Calu3 (cell line): ENCODE data around the gene EXOSC9. TPM values are rescaled to one million over a fixed set of nuclear protein-coding genes. Genes with fewer than 3 reads are reported as not detected.

Experiments
- BruUV-seq: library from RNA; stranded (reverse); fragments of 400-500 nt; replicated peaks from 2 replicates; lab custom pipeline; 2021; lab: Mats Ljungman, UMichigan
- CTCF ChIA-PET: fragments of 300-600 bp; sonication (Branson Sonifier 250); formaldehyde crosslinking; loops from one replicate; lab custom pipeline; 2022; ENCODE audit warnings: antibody characterized with exemption; lab: Charles Lee
- DNase-seq: peaks from one replicate; pipeline ENCODE4 v3.0.0; 2022
- H3K27ac Mint-ChIP-seq: one replicate; pipeline ENCODE4 v1.8.0; 2022; ENCODE audit warnings: mixed read lengths; ENCODE audit not compliant: unreplicated experiment
- H3K27me3 Mint-ChIP-seq: one replicate; pipeline ENCODE4 v1.8.0; 2022; ENCODE audit warnings: mixed read lengths; ENCODE audit not compliant: unreplicated experiment
- H3K36me3 Mint-ChIP-seq: one replicate; pipeline ENCODE4 v1.8.0; 2022; ENCODE audit warnings: mild to moderate bottlenecking, moderate library complexity, mixed read lengths; ENCODE audit not compliant: insufficient read depth, unreplicated experiment
- H3K4me1 Mint-ChIP-seq: one replicate; pipeline ENCODE4 v1.8.0; 2022; ENCODE audit warnings: mild to moderate bottlenecking, low read depth, mixed read lengths; ENCODE audit not compliant: unreplicated experiment
- H3K4me3 Mint-ChIP-seq: one replicate; pipeline ENCODE4 v1.8.0; 2022; ENCODE audit warnings: mild to moderate bottlenecking, low read depth, moderate library complexity, mixed read lengths; ENCODE audit not compliant: unreplicated experiment
- H3K9me3 Mint-ChIP-seq: one replicate; pipeline ENCODE4 v1.8.0; 2022; ENCODE audit warnings: low read depth, mixed read lengths; ENCODE audit not compliant: unreplicated experiment
- intact Hi-C: fragments of 100-400 bp; cut with micrococcal nuclease; formaldehyde crosslinking; loops from one replicate; pipeline ENCODE4 v1.10.0; 2022; ENCODE audit not compliant: unreplicated experiment
- total RNA-seq: library from RNA; stranded (reverse); gene quantifications from 2 replicates; pipeline ENCODE4 v1.2.3, GENCODE V29; 2022
- TF ChIP-seq, protein P1 (sequence below): fragments of 200-600 bp; IDR thresholded peaks from one replicate; pipeline ENCODE4 v1.8.0; 2022; ENCODE audit warnings: antibody characterized with exemption; ENCODE audit not compliant: unreplicated experiment

Gene EXOSC9
- total RNA-seq, 1 experiment from 2014 or later: 22.3 TPM

DNA sequence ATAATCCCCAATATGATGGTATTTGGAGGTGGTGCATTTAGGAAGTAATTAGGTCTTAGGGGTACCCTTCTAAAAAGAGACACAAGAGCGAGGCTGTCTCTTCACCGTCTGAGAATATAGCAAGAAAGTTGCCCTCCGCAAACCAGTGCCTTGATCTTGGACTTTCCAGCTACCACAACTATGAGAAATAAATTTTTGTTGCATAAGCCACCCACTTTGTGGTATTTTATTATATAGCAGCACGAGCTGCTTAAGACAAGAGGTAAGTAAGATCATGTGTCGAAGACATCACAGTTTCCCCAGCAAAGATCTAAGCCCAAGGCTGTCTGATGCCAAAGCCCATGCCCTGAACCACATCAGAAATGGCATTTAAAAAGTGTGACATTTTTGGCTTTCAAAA lies 9.6 kb upstream of the EXOSC9 start:
- Mint-ChIP-seq H3K4me1 (peaks cover 29% of the 10 kb centered on the region), H3K27ac (no peak overlapping the region), H3K36me3 (no peaks in the 10 kb centered on the region), H3K27me3 (no peaks in the 10 kb centered on the region), H3K4me3 (no peak overlapping the region), H3K9me3 (no peaks in the 10 kb centered on the region)
- no TSS peak for BruUV-seq
- CTCF ChIA-PET: no interaction called here
- intact Hi-C loops: no loop called here
- TF ChIP-seq, protein P1, sequence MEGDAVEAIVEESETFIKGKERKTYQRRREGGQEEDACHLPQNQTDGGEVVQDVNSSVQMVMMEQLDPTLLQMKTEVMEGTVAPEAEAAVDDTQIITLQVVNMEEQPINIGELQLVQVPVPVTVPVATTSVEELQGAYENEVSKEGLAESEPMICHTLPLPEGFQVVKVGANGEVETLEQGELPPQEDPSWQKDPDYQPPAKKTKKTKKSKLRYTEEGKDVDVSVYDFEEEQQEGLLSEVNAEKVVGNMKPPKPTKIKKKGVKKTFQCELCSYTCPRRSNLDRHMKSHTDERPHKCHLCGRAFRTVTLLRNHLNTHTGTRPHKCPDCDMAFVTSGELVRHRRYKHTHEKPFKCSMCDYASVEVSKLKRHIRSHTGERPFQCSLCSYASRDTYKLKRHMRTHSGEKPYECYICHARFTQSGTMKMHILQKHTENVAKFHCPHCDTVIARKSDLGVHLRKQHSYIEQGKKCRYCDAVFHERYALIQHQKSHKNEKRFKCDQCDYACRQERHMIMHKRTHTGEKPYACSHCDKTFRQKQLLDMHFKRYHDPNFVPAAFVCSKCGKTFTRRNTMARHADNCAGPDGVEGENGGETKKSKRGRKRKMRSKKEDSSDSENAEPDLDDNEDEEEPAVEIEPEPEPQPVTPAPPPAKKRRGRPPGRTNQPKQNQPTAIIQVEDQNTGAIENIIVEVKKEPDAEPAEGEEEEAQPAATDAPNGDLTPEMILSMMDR: no peak
- DNase-seq: no peak

DNA sequence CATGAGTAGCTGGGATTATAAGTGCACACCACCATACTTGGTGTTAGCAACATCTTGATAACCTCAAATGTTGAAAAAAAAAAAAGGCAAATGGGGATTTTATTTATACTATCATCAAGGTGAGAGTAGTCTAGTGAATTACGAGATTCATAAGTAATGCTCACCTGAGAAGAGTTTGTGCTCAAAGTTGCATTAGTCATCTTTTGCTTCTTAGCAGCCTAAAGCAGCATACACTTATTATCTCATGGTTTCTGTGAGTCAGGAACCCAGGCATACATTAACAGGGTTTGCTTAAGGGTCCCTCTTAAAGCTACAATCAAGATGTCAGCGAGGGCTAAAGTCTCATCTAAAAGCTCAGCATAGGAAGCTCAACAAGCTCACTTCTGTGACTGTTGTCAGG lies 8.2 kb upstream of the EXOSC9 start:
- Mint-ChIP-seq H3K27me3 (no peaks in the 10 kb centered on the region), H3K4me3 (no peak overlapping the region), H3K4me1 (peaks cover 30% of the 10 kb centered on the region), H3K36me3 (no peaks in the 10 kb centered on the region), H3K9me3 (no peaks in the 10 kb centered on the region), H3K27ac (no peak overlapping the region)
- no TSS peak for BruUV-seq
- intact Hi-C loops: no loop called here
- TF ChIP-seq, protein P1: no peak
- CTCF ChIA-PET: no interaction called here
- no peak for DNase-seq

DNA sequence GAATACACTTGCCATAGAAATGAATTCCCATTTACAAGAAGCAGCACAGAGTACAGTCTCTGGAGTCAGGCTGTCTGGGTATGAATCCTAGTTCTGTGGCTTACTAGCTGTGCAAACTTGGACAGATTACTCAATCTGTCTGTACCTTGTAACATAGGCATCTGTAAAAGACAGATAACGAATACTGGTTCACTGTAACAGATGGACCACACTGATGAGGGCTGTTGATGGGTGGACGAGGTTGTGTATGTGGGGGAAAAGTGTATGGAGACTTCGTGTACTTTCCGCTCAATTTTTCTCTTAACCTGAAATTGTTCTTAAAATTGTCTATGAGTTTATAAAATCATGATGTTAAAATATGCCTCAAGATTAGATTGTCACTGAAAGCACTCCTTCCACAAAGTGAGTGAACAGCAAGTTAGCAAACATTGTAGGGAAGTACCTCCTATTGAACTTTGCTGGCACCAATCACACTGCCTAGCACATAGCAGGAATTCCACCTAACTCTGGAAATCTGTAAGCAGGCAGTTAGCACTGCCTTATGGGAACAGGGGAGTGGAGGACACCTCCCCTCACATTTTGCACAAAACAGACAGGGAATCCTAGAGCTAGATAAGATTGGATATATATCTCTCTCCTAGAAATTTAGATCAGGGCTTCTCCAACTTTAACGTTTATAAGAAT lies 6.5 kb upstream of the EXOSC9 start:
- intact Hi-C loops: no loop called here
- CTCF ChIA-PET: no interaction called here
- TF ChIP-seq, protein P1: no peak
- BruUV-seq: no TSS peak
- Mint-ChIP-seq H3K9me3 (no peaks in the 10 kb centered on the region), H3K4me3 (no peak overlapping the region), H3K27me3 (no peaks in the 10 kb centered on the region), H3K4me1 (peaks cover 24% of the 10 kb centered on the region), H3K27ac (no peak overlapping the region), H3K36me3 (no peaks in the 10 kb centered on the region)
- no peak for DNase-seq

DNA sequence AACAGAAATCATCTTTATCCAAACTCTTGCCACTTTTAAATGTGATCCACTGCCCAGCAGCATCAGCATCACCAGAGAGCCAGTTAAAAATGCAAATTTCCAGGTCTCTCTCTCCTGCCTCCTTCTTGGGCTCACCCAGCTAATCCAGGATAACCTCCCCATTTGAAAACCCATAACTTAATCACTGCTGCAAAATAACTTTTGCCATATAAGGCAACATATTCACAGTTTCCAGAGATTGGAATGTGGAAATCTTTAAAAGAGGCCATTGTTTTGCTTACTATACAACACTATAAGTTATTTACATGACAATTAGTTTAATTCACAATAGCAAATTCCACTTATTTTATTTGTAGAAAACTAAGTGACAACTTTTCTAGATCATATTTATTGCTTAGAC lies 4.8 kb upstream of the EXOSC9 start:
- H3K36me3 Mint-ChIP-seq: peaks cover 8% of the 10 kb centered on the region
- H3K4me1 Mint-ChIP-seq: peaks cover 23% of the 10 kb centered on the region
- intact Hi-C loops: no loop called here
- no peak for DNase-seq
- no peaks in the 10 kb centered on the region for H3K9me3 Mint-ChIP-seq
- no peaks in the 10 kb centered on the region for H3K27me3 Mint-ChIP-seq
- CTCF ChIA-PET: no interaction called here
- TF ChIP-seq, protein P1: no peak
- H3K27ac Mint-ChIP-seq: no peak overlapping the region
- H3K4me3 Mint-ChIP-seq: no peak overlapping the region
- BruUV-seq: no TSS peak
